ENCODE results near the gene ARMC9. TPM values are rescaled to one million over a fixed set of nuclear protein-coding genes. Genes with fewer than 3 reads are reported as not detected.

ARMC9 gene
- total RNA-seq, 1 donor from 2014 or later, result 178 TPM

GRCh38 chr2:231272991-231273390, 74.6 kb downstream of the ARMC9 start:
- TF ChIP-seq, protein P1, sequence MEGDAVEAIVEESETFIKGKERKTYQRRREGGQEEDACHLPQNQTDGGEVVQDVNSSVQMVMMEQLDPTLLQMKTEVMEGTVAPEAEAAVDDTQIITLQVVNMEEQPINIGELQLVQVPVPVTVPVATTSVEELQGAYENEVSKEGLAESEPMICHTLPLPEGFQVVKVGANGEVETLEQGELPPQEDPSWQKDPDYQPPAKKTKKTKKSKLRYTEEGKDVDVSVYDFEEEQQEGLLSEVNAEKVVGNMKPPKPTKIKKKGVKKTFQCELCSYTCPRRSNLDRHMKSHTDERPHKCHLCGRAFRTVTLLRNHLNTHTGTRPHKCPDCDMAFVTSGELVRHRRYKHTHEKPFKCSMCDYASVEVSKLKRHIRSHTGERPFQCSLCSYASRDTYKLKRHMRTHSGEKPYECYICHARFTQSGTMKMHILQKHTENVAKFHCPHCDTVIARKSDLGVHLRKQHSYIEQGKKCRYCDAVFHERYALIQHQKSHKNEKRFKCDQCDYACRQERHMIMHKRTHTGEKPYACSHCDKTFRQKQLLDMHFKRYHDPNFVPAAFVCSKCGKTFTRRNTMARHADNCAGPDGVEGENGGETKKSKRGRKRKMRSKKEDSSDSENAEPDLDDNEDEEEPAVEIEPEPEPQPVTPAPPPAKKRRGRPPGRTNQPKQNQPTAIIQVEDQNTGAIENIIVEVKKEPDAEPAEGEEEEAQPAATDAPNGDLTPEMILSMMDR (IDR thresholded peaks at IDR 0.05), result no peak
- Mint-ChIP-seq H3K9me3 (ENCODE audit: unreplicated experiment) (no peaks in the 10 kb centered on the region), H3K36me3 (ENCODE audit: unreplicated experiment) (peaks cover 74% of the 10 kb centered on the region), H3K27ac (ENCODE audit: unreplicated experiment) (no peak overlapping the region), H3K4me1 (ENCODE audit: unreplicated experiment) (no peaks in the 10 kb centered on the region), H3K4me3 (ENCODE audit: unreplicated experiment) (no peak overlapping the region), H3K27me3 (ENCODE audit: unreplicated experiment) (no peaks in the 10 kb centered on the region)
- DNase-seq (ENCODE audit: extremely low spot score, unreplicated experiment), result no peak

GRCh38 chr2:231276987-231277386, 78.6 kb downstream of the ARMC9 start:
- Mint-ChIP-seq H3K9me3 (ENCODE audit: unreplicated experiment) (no peaks in the 10 kb centered on the region), H3K27ac (ENCODE audit: unreplicated experiment) (no peak overlapping the region), H3K4me1 (ENCODE audit: unreplicated experiment) (no peaks in the 10 kb centered on the region), H3K4me3 (ENCODE audit: unreplicated experiment) (no peak overlapping the region), H3K36me3 (ENCODE audit: unreplicated experiment) (peaks cover 76% of the 10 kb centered on the region), H3K27me3 (ENCODE audit: unreplicated experiment) (no peaks in the 10 kb centered on the region)
- TF ChIP-seq, protein P1 (IDR thresholded peaks at IDR 0.05), result no peak
- DNase-seq (ENCODE audit: extremely low spot score, unreplicated experiment), result no peak

GRCh38 chr2:231277962-231278361, 79.5 kb downstream of the ARMC9 start:
- Mint-ChIP-seq H3K36me3 (ENCODE audit: unreplicated experiment) (peaks cover 82% of the 10 kb centered on the region), H3K27ac (ENCODE audit: unreplicated experiment) (no peak overlapping the region), H3K4me3 (ENCODE audit: unreplicated experiment) (no peak overlapping the region), H3K27me3 (ENCODE audit: unreplicated experiment) (no peaks in the 10 kb centered on the region), H3K9me3 (ENCODE audit: unreplicated experiment) (no peaks in the 10 kb centered on the region), H3K4me1 (ENCODE audit: unreplicated experiment) (no peaks in the 10 kb centered on the region)
- DNase-seq (ENCODE audit: extremely low spot score, unreplicated experiment), result no peak
- TF ChIP-seq, protein P1 (IDR thresholded peaks at IDR 0.05), result no peak

GRCh38 chr2:231278868-231279267, 80.4 kb downstream of the ARMC9 start:
- H3K27ac Mint-ChIP-seq (ENCODE audit: unreplicated experiment), result no peak overlapping the region
- TF ChIP-seq, protein P1 (IDR thresholded peaks at IDR 0.05), result no peak
- no peaks in the 10 kb centered on the region for H3K27me3 Mint-ChIP-seq (ENCODE audit: unreplicated experiment)
- H3K4me3 Mint-ChIP-seq (ENCODE audit: unreplicated experiment), result no peak overlapping the region
- H3K4me1 Mint-ChIP-seq (ENCODE audit: unreplicated experiment), result no peaks in the 10 kb centered on the region
- H3K36me3 Mint-ChIP-seq (ENCODE audit: unreplicated experiment), result peaks cover 77% of the 10 kb centered on the region
- DNase-seq (ENCODE audit: extremely low spot score, unreplicated experiment), result no peak
- no peaks in the 10 kb centered on the region for H3K9me3 Mint-ChIP-seq (ENCODE audit: unreplicated experiment)

- DNase-seq (ENCODE audit: extremely low spot score, unreplicated experiment), result no peak
- H3K36me3 Mint-ChIP-seq (ENCODE audit: unreplicated experiment), result peaks cover 74% of the 10 kb centered on the region
- no peak overlapping the region for H3K27ac Mint-ChIP-seq (ENCODE audit: unreplicated experiment)
- no peaks in the 10 kb centered on the region for H3K4me1 Mint-ChIP-seq (ENCODE audit: unreplicated experiment)
- H3K4me3 Mint-ChIP-seq (ENCODE audit: unreplicated experiment), result no peak overlapping the region
- no peaks in the 10 kb centered on the region for H3K9me3 Mint-ChIP-seq (ENCODE audit: unreplicated experiment)
- H3K27me3 Mint-ChIP-seq (ENCODE audit: unreplicated experiment), result no peaks in the 10 kb centered on the region
- TF ChIP-seq, protein P1 (IDR thresholded peaks at IDR 0.05), result no peak
Measured at GRCh38 chr2:231280846-231281245, 82.4 kb downstream of the ARMC9 start.

Data from osteocyte (in vitro differentiated cells).